ENCODE data around the gene RNF4.

RNF4 gene

DNA sequence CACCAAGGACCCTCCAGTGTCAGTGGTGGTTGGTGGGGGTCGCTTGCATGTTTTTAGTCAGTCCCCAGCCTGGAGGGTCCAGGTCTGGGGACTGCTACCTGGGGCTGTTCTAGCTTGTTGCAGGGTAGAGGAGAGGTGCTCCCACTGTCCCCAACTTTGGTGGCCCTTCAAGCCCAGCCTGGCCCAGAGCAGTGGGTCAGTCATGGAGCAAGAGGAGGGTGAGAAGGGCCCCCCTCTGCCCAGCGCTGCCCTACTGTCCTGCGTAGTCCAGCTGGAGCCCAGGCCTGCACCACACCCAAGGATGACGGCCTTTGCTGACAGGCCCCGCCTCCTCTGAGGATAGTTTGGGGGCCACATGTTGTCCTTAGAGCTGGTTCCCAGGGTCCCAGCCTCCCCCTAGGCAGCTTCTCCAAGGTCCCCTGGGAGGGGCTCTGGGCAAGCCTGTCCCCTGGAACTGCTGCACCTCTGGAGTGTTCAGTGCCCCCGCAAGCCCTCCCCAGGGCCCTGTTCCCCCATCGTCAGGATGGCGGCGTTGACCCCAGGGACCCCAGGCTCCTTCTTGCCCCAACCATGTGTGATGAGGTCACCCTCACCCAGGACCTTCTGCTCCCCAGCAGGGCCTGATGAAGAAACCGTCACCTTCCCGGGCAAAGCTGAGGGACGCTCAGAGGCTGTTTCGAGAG is 43.4 kb upstream of the RNF4 start:
- H3F3A ChIP-seq (ENCODE audit: insufficient read depth, low read length) = no peaks in the 10 kb centered on the region
- H2AFZ ChIP-seq (ENCODE audit: low read length) = no peak overlapping the region
- H3K9ac ChIP-seq (ENCODE audit: low read length) = no peak overlapping the region
- 0 out of 2 replicates have a peak, but pooled peaks cover 5% of the 10 kb centered on the region for H3K27me3 ChIP-seq (replicated peaks; ENCODE audit: insufficient read depth, low read length)
- H3K4me1 ChIP-seq (ENCODE audit: low read length) = no peaks in the 10 kb centered on the region
- H3K79me2 ChIP-seq (ENCODE audit: low read length) = no peaks in the 10 kb centered on the region
- H3K36me3 ChIP-seq (replicated peaks; ENCODE audit: insufficient read depth, low read length) = no peaks in the 10 kb centered on the region
- no peak for DNase-seq
- no peaks in the 10 kb centered on the region for H3K9me3 ChIP-seq (replicated peaks; ENCODE audit: insufficient read depth, low read length)
- H3K4me3 ChIP-seq (ENCODE audit: low read length) = no peak overlapping the region
- H3K4me2 ChIP-seq (ENCODE audit: low read depth, low read length) = no peak overlapping the region
- no peaks in the 10 kb centered on the region for H4K20me1 ChIP-seq (ENCODE audit: insufficient read depth, low read length)
- no peak overlapping the region for H3K27ac ChIP-seq (ENCODE audit: low read length)
- H3K9me2 ChIP-seq (replicated peaks; ENCODE audit: insufficient read depth, low read length) = no peaks in the 10 kb centered on the region
- TF ChIP-seq EZH2 (optimal IDR thresholded peaks at IDR 0.05; ENCODE audit: low read depth, low read length) = no peak
- no peak for TF ChIP-seq EZH2phosphoT487 (IDR thresholded peaks at IDR 0.05; ENCODE audit: low read length)
- TF ChIP-seq, protein P1, sequence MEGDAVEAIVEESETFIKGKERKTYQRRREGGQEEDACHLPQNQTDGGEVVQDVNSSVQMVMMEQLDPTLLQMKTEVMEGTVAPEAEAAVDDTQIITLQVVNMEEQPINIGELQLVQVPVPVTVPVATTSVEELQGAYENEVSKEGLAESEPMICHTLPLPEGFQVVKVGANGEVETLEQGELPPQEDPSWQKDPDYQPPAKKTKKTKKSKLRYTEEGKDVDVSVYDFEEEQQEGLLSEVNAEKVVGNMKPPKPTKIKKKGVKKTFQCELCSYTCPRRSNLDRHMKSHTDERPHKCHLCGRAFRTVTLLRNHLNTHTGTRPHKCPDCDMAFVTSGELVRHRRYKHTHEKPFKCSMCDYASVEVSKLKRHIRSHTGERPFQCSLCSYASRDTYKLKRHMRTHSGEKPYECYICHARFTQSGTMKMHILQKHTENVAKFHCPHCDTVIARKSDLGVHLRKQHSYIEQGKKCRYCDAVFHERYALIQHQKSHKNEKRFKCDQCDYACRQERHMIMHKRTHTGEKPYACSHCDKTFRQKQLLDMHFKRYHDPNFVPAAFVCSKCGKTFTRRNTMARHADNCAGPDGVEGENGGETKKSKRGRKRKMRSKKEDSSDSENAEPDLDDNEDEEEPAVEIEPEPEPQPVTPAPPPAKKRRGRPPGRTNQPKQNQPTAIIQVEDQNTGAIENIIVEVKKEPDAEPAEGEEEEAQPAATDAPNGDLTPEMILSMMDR (IDR thresholded peaks at IDR 0.05; ENCODE audit: low read length) = no peak

DNA sequence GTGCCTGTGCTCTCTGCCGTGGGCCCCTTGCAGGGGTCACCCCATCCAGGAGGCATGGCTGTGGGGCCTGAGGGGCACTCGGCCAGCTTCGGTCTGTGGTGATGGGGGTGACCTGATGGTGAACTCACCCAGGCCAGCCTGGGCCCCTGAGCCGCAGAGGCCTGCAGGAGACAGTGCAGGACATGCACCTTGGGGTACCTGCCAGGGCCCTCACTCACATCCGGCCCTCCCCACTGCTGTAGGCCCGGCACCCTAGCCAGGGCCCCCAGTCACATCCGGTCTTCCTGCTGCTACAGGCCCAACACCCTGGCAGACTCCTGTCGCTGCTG is 42.9 kb upstream of the RNF4 start:
- Histone ChIP-seq H3K27ac (ENCODE audit: low read length) (no peak overlapping the region), H3K9me3 (replicated peaks; ENCODE audit: insufficient read depth, low read length) (no peaks in the 10 kb centered on the region), H3K79me2 (ENCODE audit: low read length) (no peaks in the 10 kb centered on the region), H3K9me2 (replicated peaks; ENCODE audit: insufficient read depth, low read length) (no peaks in the 10 kb centered on the region), H3K36me3 (replicated peaks; ENCODE audit: insufficient read depth, low read length) (no peaks in the 10 kb centered on the region), H3K4me3 (ENCODE audit: low read length) (no peak overlapping the region), H4K20me1 (ENCODE audit: insufficient read depth, low read length) (no peaks in the 10 kb centered on the region), H3K9ac (ENCODE audit: low read length) (no peak overlapping the region), H3K4me1 (ENCODE audit: low read length) (no peaks in the 10 kb centered on the region), H3F3A (ENCODE audit: insufficient read depth, low read length) (no peaks in the 10 kb centered on the region), H2AFZ (ENCODE audit: low read length) (no peak overlapping the region), H3K27me3 (replicated peaks; ENCODE audit: insufficient read depth, low read length) (0 out of 2 replicates have a peak, but pooled peaks cover under 1% of the 10 kb centered on the region), H3K4me2 (ENCODE audit: low read depth, low read length) (no peak overlapping the region)
- DNase-seq = no peak
- TF ChIP-seq, protein P1 (IDR thresholded peaks at IDR 0.05; ENCODE audit: low read length) = no peak
- TF ChIP-seq EZH2 (optimal IDR thresholded peaks at IDR 0.05; ENCODE audit: low read depth, low read length) = no peak
- no peak for TF ChIP-seq EZH2phosphoT487 (IDR thresholded peaks at IDR 0.05; ENCODE audit: low read length)

DNA sequence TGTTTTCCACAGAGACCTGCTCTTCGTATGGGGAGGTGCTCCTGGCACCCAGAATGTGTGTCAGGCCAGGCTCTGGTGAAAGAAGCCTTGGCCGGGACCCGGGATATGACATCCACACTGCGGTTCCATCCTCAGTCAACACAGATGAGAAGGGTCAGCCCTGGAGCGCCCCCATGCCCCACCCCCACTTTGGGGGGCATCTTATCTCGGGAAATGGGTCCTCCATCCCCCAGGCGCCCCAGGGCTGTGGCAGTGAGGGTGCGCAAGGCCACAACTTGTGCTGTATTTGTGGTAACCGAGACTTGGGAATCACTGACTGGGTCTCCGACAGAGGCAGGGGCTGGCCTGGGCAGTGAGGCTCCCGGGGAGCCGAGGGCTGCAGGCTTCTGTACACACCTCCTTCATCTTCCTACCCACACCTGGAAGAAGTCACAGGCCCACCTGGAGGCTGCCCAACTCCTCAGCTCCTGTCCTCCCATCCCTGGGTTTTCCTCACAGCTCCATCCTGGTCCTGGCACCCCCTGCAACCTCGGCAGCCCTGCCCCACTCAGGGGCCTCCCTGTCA is 42.1 kb upstream of the RNF4 start:
- Histone ChIP-seq H3K9me3 (replicated peaks; ENCODE audit: insufficient read depth, low read length) (no peaks in the 10 kb centered on the region), H3K4me3 (ENCODE audit: low read length) (no peak overlapping the region), H3K36me3 (replicated peaks; ENCODE audit: insufficient read depth, low read length) (no peaks in the 10 kb centered on the region), H3K4me1 (ENCODE audit: low read length) (no peaks in the 10 kb centered on the region), H4K20me1 (ENCODE audit: insufficient read depth, low read length) (no peaks in the 10 kb centered on the region), H3K27ac (ENCODE audit: low read length) (no peak overlapping the region), H3K79me2 (ENCODE audit: low read length) (no peaks in the 10 kb centered on the region), H3F3A (ENCODE audit: insufficient read depth, low read length) (no peaks in the 10 kb centered on the region), H3K4me2 (ENCODE audit: low read depth, low read length) (no peak overlapping the region), H3K9me2 (replicated peaks; ENCODE audit: insufficient read depth, low read length) (no peaks in the 10 kb centered on the region), H2AFZ (ENCODE audit: low read length) (no peak overlapping the region), H3K27me3 (replicated peaks; ENCODE audit: insufficient read depth, low read length) (no peaks in the 10 kb centered on the region; the same call in 1 of the 2 replicates), H3K9ac (ENCODE audit: low read length) (no peak overlapping the region)
- no peak for DNase-seq
- TF ChIP-seq, protein P1 (IDR thresholded peaks at IDR 0.05; ENCODE audit: low read length) = no peak
- TF ChIP-seq EZH2 (optimal IDR thresholded peaks at IDR 0.05; ENCODE audit: low read depth, low read length) (no peak), EZH2phosphoT487 (IDR thresholded peaks at IDR 0.05; ENCODE audit: low read length) (no peak)
